ENCODE results near the gene GBF1. TPM values are rescaled to one million over a fixed set of nuclear protein-coding genes. Genes with fewer than 3 reads are reported as not detected.

The GBF1 gene
- total RNA-seq, 1 experiment from 2014 or later, result 50.6 TPM

DNA sequence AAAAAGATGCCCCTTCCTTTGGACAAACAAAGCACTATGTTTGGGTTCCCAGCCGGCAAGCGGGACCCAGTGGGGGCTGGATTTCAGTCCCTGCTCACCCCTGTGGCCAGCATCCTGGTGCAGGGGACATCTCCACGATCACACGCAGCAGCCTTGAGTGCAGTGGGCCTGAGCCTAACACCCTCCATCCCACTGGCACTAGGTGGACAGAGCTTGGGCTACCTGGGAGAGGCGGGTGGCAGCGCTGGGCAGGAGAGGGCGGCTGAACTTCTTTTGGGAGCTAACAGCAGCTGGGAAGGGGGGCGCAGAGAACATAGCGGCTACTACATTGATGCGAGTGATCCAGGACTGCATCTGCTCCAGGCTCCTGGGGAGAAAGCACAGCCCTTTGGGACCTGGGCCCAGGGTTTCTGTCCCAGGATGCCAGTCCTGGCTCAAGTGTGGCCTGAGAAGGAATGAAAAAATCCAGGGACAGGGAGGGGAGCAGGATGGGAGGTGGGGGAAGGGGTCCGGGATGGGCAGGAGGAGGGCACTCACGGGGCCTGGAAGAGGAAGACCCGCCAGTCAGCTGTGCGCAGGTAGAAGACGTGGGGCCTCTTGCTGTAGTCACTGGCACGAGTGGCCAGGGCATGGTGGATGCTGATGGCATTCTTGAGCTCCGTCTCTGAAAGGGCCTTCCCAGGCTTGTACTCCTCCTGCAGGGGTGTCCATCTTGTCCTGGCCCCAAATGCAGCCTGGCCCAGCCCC lies 159.2 kb downstream of the GBF1 start:
- Mint-ChIP-seq H3K4me1 (ENCODE audit: insufficient read depth, unreplicated experiment) (peaks cover 16% of the 10 kb centered on the region), H3K36me3 (ENCODE audit: insufficient read depth, unreplicated experiment) (peaks cover 30% of the 10 kb centered on the region), H3K27ac (ENCODE audit: low read depth, unreplicated experiment) (no peak overlapping the region), H3K27me3 (ENCODE audit: insufficient read depth, unreplicated experiment) (peaks cover 18% of the 10 kb centered on the region), H3K9me3 (ENCODE audit: unreplicated experiment) (no peaks in the 10 kb centered on the region), H3K4me3 (ENCODE audit: unreplicated experiment) (no peak overlapping the region)
- BruUV-seq (replicated peaks), result no TSS peak
- TF ChIP-seq, protein P1, sequence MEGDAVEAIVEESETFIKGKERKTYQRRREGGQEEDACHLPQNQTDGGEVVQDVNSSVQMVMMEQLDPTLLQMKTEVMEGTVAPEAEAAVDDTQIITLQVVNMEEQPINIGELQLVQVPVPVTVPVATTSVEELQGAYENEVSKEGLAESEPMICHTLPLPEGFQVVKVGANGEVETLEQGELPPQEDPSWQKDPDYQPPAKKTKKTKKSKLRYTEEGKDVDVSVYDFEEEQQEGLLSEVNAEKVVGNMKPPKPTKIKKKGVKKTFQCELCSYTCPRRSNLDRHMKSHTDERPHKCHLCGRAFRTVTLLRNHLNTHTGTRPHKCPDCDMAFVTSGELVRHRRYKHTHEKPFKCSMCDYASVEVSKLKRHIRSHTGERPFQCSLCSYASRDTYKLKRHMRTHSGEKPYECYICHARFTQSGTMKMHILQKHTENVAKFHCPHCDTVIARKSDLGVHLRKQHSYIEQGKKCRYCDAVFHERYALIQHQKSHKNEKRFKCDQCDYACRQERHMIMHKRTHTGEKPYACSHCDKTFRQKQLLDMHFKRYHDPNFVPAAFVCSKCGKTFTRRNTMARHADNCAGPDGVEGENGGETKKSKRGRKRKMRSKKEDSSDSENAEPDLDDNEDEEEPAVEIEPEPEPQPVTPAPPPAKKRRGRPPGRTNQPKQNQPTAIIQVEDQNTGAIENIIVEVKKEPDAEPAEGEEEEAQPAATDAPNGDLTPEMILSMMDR (IDR thresholded peaks at IDR 0.05; ENCODE audit: unreplicated experiment), result no peak
- ChIA-PET CTCF (interaction anchor here (0.6 to 2.9 kb wide), 12 partner anchors 8 to 696 kb away, joined by 3 to 10 read pairs (median 4); partner anchors contain the start of gene FBXL15), POLR2A (interaction anchor here (1.0 to 8.4 kb wide), 2 partner anchors 9 to 17 kb away, joined by 5 to 90 read pairs; partner anchors contain the start of genes FBXL15 and NFKB2)
- intact Hi-C loops (cut with micrococcal nuclease), result no loop called here
- DNase-seq (ENCODE audit: unreplicated experiment), result no peak

DNA sequence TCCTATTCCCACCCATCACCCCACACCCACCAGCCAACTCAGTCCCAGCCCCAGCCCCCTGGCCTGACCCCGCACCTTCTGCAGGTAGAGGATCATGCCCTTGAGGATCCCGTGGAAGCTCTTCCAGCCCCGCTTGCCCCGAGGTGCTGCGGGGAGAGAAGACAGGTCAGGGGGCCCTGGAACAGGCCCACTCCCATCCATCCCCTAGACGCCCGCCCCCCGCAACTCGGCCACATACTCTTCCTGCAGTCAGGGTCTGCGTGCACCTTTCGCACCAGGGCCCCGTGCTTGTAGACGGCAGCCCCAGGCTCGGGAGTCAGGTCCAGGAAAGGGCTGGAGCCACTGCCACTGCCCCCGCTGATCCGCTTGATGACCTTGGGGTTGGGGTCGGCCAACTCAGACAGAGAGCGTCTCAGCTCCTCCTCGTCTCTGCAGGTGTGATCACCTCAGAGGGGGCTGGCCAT lies 159.8 kb downstream of the GBF1 start:
- intact Hi-C loops (cut with micrococcal nuclease), result no loop called here
- no peak overlapping the region for H3K4me3 Mint-ChIP-seq (ENCODE audit: unreplicated experiment)
- CTCF ChIA-PET, result interaction anchor here (0.5 to 2.9 kb wide), 9 partner anchors 10 to 696 kb away, joined by 3 to 10 read pairs (median 5); partner anchors contain the start of gene FBXL15
- no TSS peak for BruUV-seq (replicated peaks)
- H3K4me1 Mint-ChIP-seq (ENCODE audit: insufficient read depth, unreplicated experiment), result peaks cover 16% of the 10 kb centered on the region
- DNase-seq (ENCODE audit: unreplicated experiment), result no peak
- H3K27ac Mint-ChIP-seq (ENCODE audit: low read depth, unreplicated experiment), result no peak overlapping the region
- H3K36me3 Mint-ChIP-seq (ENCODE audit: insufficient read depth, unreplicated experiment), result peaks cover 24% of the 10 kb centered on the region
- TF ChIP-seq, protein P1 (IDR thresholded peaks at IDR 0.05; ENCODE audit: unreplicated experiment), result no peak
- POLR2A ChIA-PET, result interaction anchor here (0.7 to 8.4 kb wide), 3 partner anchors 16 to 1007 kb away, joined by 3 to 90 read pairs (median 3); partner anchors contain the start of gene FBXL15
- H3K9me3 Mint-ChIP-seq (ENCODE audit: unreplicated experiment), result no peaks in the 10 kb centered on the region
- H3K27me3 Mint-ChIP-seq (ENCODE audit: insufficient read depth, unreplicated experiment), result peaks cover 24% of the 10 kb centered on the region

DNA sequence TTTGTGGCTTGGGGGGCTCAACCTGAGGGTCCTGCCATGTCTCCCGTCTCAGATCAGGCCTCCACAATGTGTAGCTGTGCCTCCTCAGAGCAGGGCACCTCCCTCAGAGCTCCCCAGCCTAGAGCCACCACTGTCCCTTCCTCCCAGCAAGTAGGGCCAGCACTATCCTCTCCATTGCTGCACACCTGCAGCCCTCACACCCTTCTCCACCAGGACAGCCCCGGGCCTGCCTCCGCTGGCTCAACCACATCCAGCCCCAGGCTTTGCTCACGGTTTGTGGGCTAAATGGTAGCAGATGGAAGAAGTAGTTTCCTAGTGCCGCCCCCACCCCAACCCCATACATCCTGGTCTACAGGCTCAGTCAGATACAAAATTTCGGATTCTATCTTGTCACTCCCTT lies 160.3 kb downstream of the GBF1 start:
- ChIA-PET CTCF (interaction anchor here (0.5 to 2.2 kb wide), 5 partner anchors 15 to 178 kb away, joined by 3 to 8 read pairs (median 5); partner anchors contain the start of gene FBXL15), POLR2A (interaction anchor here (0.7 to 8.4 kb wide), 4 partner anchors 16 to 1007 kb away, joined by 3 to 90 read pairs (median 3); partner anchors contain the start of gene FBXL15)
- no peak overlapping the region for H3K4me3 Mint-ChIP-seq (ENCODE audit: unreplicated experiment)
- DNase-seq (ENCODE audit: unreplicated experiment), result no peak
- H3K27ac Mint-ChIP-seq (ENCODE audit: low read depth, unreplicated experiment), result no peak overlapping the region
- H3K36me3 Mint-ChIP-seq (ENCODE audit: insufficient read depth, unreplicated experiment), result peaks cover 19% of the 10 kb centered on the region
- H3K4me1 Mint-ChIP-seq (ENCODE audit: insufficient read depth, unreplicated experiment), result peaks cover 16% of the 10 kb centered on the region
- H3K27me3 Mint-ChIP-seq (ENCODE audit: insufficient read depth, unreplicated experiment), result peaks cover 28% of the 10 kb centered on the region
- TF ChIP-seq, protein P1 (IDR thresholded peaks at IDR 0.05; ENCODE audit: unreplicated experiment), result no peak
- intact Hi-C loops (cut with micrococcal nuclease), result no loop called here
- BruUV-seq (replicated peaks), result no TSS peak
- no peaks in the 10 kb centered on the region for H3K9me3 Mint-ChIP-seq (ENCODE audit: unreplicated experiment)

DNA sequence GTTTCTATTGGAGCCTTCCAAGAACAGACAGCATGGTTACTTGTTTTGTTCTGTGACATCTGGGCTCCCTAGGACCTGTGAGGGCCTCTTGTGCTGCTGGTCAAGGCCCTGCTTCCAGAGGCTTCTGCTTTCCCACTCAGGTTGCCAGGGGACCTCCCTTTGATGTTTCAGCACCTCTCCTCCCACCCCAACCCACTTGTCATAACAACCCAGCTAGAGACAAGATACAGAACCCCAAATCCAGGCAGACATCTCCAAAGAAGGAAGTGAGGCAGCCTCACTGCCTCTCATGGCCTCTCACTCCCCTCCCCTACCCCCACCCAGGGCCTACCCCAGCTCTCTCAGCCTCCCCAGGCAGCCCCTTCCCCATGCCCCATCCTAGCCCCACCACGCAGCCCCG lies 161.5 kb downstream of the GBF1 start:
- Mint-ChIP-seq H3K9me3 (ENCODE audit: unreplicated experiment) (no peaks in the 10 kb centered on the region), H3K36me3 (ENCODE audit: insufficient read depth, unreplicated experiment) (peaks cover 10% of the 10 kb centered on the region), H3K27me3 (ENCODE audit: insufficient read depth, unreplicated experiment) (peaks cover 39% of the 10 kb centered on the region), H3K27ac (ENCODE audit: low read depth, unreplicated experiment) (no peak overlapping the region), H3K4me3 (ENCODE audit: unreplicated experiment) (no peak overlapping the region), H3K4me1 (ENCODE audit: insufficient read depth, unreplicated experiment) (peaks cover 8% of the 10 kb centered on the region)
- DNase-seq (ENCODE audit: unreplicated experiment), result no peak
- intact Hi-C loops (cut with micrococcal nuclease), result no loop called here
- BruUV-seq (replicated peaks), result no TSS peak
- ChIA-PET CTCF (interaction anchor here (0.9 to 1.5 kb wide), 5 partner anchors 13 to 54 kb away, joined by 3 to 11 read pairs (median 3); no protein-coding TSS in a partner anchor), POLR2A (interaction anchor here (8.4 kb wide), 1 partner anchor 15 kb away, joined by 90 read pairs; the partner anchor contains the start of gene FBXL15)
- TF ChIP-seq, protein P1 (IDR thresholded peaks at IDR 0.05; ENCODE audit: unreplicated experiment), result no peak
